NCI-H2081 treated with DMSO at 0.1 percent for 48 hours (cell line): ENCODE results near the gene MSI2.

ENCODE experiments used
- DNase-seq: peaks from one replicate; lab custom pipeline; 2025; lab: John Stamatoyannopoulos, UW

The MSI2 gene

GRCh38 chr17:57318913-57319312, 62.6 kb downstream of the MSI2 start:
- no peak for DNase-seq

DNA sequence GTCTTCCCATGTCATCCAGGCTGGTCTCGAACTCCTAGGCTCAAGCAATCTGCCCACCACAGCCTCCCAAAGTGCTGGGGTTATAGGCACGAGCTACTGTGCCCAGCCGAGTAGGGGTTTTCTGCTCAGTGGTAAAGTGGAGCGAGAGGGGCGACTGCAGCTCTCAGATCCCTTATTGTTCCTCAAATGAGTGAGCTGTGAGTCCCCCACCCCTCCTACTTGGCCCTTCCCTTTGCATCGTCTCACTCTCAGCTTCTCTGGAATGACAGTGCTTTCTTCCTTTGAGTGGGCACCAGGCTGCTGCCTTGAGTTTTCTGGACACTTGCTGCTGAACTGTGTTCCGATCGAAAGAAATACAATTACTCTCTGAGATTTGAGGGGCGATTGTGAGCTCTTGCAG, 63.5 kb downstream of the MSI2 start:
- no peak for DNase-seq

DNA sequence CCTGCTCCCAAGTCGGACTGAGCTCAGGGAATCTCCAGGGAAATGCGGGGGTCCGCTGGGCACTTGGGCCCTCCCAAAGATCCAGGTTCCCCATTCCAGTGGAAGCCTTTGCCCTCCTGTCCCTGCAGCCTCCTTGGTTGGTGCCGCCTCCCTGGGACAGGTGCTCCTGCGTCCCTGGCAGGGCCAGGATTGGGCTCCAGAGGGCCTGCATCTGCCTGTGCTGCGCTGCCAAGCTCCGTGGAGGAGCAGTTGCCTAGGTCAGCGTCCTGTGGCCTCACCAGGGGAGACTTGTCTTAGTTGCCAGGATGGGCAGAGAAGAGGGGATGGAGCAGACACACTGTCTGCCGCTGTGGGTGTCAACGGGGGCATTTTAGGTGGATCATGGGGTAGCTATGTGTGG, 67.1 kb downstream of the MSI2 start:
- no peak for DNase-seq

DNA sequence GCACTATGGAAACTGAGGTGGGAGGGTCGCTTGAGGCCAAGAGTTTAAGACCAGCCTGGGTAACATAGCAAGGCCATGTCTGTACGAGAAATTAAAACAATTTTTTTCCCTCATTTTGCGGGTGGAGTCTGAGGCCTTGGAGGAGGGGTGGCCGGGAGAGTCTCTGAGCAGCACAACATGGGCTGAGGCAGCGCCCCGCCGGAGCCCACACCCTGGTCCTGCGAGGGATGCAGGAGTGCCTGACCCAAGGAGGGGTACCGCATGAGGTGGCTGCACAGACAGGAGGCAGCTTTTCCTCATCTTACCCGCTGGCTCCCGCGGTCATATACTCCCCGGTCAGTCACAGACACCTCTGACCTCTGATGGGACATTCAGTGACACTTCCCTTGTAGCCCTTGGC, 67.7 kb downstream of the MSI2 start:
- no peak for DNase-seq

DNA sequence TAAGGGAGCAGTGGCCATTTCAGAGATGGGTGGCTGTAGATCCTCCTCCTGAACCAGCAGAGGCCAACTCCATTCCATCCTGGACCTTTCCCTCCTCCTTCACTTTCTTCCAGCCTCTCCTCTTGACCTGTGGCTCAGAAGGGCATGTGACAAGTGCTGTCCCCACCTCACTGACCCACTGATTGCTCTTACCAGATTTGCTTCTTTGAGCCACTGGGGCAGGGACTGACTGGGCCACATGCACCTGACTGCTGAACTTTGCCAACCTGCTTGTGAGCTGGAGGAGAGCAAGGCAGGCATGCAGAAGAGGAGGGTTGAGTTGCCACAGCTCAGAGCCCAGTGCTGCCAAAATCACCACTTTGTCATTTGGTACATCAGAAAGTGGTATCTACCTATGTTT, 68.3 kb downstream of the MSI2 start:
- DNase-seq: no peak

- DNase-seq: no peak
These were observed 70.0 kb downstream of the MSI2 start for GRCh38 chr17:57326336-57326735.

- DNase-seq: no peak
These were observed 70.4 kb downstream of the MSI2 start for GRCh38 chr17:57326764-57327163.

DNA sequence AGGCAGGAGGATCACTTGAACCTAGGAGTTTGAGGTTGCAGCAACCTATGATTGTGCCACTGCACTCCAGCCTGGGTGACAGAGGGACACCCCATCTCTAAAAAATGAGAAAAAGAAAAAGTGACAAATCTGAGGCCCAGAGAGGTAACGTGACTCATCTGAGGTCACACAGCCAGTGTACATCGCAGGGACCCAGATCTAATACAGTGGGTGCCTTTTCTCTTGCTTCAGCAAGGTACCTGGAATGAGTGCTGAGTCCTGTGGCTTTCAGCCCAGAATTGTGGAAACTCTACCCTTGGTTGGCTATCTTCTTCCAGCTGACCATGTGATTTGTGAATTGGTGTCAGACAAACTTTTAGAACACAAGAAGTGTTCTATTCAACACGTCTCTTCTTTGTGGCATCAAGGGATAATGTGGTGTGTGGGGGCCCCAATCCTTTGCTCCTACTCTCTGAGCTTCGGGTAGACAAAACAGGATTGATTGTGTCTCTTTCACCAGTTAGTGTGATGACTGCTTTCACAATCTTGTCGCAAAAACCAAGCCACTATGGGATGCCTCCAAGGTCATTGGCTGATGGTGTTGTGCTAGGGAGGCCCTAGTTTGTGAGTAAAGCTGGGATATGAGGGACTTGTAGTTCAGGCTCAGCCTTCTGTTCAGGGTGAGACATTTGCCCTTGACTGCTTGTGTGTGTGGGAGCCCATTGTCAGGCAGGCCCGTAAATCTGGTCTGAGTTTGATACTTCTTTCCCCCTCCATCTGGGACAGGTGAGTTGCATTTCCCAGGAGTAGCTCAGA, 71.0 kb downstream of the MSI2 start:
- DNase-seq: no peak

- DNase-seq: no peak
These were observed 72.0 kb downstream of the MSI2 start for GRCh38 chr17:57328109-57328882.

DNA sequence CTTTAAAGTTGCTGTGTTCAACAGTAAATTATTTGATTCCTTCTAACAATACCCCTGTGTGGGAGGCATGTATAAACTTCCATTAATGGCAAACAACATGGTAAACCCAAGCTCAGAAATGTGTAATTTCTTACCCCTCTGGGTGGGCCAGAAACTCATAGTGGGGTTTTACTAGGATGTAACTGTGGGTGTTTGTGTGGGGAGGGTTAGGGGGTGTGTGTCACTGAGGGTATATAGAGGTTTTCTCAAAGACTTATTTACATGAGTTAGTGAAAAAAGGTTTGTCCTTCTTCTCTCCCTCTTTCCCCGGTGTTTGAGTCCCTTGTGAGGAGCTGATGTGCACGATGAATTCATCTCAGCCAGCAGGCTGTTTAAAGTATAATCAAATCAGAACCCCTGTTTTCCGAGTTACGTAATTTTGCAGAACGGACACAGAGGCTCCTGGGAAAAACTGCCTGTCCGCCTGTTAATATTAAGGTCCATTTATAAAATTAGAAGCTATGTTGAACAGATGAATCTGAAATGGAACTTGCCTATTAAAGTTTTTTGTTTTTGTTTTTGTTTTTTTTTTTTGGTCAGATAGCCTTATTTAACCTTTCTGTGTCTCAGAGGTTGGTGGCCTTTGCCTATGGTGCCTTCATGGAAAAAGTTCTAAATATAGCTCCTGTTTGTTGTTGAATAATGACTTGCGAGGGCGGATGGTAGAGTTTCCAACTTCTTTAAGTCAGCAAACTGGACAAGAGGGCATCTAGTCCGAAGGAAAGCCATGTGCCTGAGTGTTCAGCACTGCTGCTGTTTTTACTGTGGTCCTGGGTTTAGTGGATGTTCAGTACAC, 73.3 kb downstream of the MSI2 start:
- DNase-seq: no peak

DNA sequence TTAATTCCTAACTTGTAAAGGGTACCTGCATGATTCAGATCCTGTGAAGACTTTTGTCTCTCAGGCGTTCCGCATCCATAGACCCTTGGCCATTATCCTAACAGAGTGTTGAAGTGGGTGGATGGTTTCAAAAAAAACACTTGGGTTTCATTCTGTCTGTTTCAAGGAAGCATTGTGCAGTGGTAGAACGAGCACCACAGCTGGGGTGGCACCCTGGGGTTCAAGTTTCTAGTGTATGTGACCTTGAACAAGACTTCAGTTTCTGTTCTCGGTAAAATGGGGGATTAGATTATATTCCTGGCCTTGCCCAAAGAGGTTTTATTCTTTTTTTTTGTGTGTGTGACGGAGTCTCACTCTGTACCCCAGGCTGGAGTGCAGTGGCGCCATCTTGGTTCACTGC, 74.3 kb downstream of the MSI2 start:
- no peak for DNase-seq

DNA sequence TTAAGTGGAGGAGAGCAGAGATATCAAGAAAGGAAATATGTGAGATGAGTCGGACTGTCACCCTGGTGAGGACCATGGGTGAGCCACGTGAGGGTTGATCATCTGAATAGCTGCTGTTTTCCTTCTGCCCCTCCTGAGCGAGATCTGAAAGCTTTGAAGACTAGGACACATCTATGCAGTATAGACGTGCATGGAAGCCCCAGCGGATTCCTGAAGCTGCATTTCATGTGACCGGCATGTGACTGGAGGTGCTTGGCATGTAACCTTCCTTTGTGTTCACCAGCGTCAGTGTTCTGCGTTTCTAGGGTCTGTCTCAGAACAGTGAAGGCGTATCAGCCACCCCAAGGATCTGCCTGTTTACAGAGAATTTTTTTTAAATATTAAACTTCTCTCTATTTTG, 75.1 kb downstream of the MSI2 start:
- DNase-seq: no peak

DNA sequence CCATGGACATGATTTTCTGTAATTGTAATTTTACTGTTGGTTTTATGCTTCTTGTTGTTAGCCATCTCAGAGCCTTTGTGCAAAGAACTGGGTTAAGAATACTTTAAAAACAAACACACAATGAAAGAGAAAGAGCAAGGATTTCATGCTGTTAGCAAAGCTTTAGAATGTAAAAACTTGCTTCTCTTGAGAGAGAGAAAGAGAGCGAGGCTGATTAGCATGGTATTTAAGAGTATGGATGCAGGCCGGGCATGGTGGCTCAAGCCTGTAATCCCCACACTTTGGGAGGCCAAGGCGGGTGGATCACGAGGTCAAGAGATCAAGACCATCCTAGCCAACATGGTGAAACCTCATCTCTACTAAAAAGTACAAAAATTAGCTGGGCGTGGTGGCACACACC, 76.2 kb downstream of the MSI2 start:
- no peak for DNase-seq

- no peak for DNase-seq
These were observed 79.0 kb downstream of the MSI2 start for GRCh38 chr17:57335195-57335792.

GRCh38 chr17:57337390-57337789, 81.1 kb downstream of the MSI2 start:
- no peak for DNase-seq

DNA sequence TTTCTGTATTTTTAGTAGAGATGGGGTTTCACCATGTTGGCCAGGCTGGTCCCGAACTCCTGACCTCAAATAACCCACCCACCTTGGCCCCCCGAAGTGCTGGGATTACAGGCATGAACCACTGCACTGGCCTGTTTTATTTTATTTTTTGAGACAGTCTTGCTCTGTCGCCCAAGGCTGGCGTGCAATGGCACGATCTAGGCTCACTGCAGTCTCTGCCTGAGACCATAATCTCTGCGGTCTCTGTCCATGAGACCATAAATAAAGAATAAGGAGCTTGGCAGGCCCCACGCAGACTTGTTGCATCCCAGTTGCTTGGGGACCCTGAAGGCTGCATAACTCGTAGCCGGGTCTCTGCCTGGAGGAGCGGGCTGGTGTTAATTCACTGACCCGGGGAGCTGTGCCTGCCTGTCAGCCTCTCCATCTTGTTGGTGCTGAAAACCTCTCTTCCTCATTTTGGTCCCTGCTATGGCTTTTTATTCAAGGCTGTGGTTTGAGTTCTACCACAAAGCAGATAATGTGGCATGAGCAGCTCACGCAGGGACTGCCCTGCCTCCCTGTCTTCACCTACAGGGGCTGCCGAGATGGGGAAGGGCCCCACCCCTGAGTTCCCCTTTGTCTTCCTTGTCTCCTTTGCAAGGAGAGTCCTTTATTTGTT, 82.1 kb downstream of the MSI2 start:
- no peak for DNase-seq

DNA sequence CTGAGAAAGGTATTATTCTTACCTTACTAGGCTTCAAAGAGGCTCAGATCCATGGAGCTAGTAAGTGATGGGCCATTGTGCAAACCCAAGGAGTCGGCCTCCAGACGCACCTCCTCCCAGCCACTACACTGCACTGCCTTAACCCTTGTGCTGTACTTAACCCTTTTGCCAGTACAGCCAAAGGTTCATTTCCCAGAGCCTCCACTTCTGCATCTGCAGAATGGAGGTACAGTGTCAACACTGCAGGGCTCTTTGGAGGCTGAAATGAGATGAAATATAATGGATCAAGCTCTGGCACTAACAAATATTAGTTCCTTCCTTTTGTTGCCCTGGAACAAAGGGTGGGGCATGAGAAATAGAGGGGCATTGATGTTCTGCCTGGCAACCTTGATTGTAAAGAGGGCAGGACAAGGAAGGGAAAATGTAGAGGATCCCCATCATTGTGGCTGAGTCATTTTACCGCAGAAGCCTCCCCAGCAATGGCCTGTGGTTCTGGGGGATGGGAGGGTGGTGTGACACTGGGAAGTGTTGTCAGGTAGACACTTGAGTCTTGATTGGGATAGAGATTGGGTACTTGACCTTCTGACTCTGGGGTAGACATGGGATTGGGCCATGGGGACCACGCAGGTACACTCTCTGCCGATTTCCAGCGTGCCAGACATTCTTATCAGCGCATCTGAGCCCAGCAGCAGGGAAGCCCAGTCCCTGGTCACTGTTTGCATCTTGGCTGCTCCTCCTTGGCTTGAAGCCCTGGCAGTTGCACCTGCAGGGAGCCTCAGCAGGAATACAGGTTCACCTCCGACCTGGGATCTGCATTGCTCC, 84.0 kb downstream of the MSI2 start:
- no peak for DNase-seq

DNA sequence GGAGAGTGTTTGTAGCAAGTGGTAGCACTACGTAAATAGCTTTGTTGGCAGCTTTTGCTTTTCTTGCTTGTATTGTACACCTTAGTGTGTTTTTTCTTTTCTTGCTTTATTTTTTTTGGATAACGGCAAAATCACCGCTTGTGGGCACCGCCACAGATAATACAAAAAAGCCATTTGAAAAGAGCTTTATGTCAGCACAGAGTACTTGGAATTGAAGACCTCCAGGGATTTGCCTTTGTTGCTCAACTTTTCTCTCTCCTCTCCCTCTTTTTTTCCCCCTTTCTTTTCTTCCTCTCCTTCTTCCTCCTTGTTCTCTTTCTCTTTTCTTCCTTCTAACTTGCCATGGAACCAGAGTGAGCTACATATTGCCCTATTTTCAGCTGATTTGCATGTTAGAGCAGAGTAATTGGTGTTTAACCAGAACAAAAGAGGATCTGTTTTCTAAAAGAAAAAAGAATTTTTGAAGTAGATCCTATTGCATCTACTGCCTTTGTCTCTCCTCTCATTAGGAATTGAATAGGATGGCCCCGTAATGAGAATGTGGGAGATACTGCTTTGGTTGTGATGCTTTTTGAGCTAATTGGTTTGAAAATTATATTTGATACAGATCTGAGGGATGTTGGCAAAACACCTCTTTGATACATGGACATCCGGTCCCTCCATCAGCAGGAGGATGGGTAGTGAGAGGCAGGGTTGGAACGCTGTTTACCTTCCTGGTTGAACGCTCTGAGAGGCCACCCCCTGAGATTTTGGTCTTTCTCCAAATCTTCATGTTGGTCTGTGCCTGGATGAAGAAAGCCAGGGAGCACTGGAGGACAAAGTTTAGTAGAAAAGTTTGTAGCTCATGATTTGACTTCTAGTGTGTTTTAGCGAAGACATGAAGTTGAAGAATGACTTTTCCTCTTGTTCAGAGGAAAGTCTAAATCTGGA, 85.6 kb downstream of the MSI2 start:
- no peak for DNase-seq

- DNase-seq: no peak
These were observed 86.8 kb downstream of the MSI2 start for GRCh38 chr17:57342963-57343589.
